HG02759 (cell line): Measurements from ENCODE around the gene C12orf43.

Source experiments
- ATAC-seq: cut with Tn5 transposase; IDR thresholded peaks from one replicate; pipeline ENCODE4 v1.9.1; 2021; ENCODE audit warnings: mild to moderate bottlenecking, moderate library complexity; ENCODE audit not compliant: unreplicated experiment

C12orf43 gene

DNA sequence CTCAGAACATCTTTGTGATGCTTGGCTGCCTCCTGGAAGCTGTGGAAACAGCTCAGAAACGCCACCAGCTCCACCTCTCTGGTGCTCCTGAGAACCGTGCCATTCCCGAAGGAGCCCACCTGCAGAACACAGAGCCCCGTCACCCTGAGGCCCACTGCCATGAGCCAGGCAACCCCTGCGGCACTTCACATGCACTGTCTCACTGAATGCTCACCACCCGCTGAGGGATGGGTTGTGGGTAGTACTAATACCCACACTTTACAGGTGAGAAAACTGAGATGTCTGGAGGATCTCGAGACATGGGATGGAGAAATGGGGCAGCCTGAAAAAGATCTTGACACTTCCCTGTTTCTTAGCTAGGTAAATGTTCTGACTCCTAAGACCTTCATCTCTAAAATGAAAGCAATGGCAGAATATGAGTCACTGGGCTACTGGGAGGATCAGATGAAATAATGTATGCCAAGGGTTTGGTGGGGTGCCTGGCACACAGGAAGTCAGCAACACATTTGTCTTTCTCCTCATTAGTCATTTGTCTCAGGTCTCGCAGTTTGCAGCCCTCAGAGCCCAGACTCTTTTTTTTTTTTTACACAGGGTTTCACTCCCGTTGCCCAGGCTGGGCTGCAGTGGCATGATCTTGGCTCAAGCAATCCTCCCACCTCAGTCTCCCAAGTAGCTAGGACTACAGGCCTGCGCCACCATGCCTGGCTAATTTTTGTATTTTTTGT is 17.5 kb upstream of the C12orf43 start:
- ATAC-seq = no peak

DNA sequence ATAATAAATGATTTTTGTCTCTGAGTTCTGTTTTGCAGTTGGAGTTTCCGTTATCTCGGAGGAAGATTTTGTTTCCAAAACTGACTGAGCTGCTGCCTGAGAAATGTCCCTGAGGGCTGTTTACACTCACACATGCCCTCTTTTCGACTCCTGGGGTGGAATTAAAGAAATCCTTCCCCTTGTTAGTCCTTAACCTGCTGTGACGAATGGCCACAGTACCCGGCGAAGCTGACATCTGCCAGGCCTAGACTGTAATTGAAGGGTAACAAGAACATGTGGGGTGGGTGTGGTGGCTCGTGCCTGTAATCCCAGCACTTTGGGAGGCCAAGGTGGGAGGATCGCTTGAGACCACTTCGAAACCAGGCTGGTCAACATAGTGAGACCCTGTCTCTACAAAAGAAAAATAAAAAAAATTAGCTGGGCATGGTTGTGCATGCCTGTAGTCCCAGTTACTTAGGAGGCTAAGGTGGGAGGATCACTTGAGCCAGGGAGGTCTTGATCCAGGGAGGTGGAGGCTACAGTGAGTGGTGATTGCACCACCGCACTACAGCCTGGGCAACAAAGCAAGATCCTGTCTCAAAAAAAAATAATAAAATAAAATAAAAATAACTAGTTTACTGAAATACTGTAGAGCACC is 14.4 kb upstream of the C12orf43 start:
- ATAC-seq = no peak

DNA sequence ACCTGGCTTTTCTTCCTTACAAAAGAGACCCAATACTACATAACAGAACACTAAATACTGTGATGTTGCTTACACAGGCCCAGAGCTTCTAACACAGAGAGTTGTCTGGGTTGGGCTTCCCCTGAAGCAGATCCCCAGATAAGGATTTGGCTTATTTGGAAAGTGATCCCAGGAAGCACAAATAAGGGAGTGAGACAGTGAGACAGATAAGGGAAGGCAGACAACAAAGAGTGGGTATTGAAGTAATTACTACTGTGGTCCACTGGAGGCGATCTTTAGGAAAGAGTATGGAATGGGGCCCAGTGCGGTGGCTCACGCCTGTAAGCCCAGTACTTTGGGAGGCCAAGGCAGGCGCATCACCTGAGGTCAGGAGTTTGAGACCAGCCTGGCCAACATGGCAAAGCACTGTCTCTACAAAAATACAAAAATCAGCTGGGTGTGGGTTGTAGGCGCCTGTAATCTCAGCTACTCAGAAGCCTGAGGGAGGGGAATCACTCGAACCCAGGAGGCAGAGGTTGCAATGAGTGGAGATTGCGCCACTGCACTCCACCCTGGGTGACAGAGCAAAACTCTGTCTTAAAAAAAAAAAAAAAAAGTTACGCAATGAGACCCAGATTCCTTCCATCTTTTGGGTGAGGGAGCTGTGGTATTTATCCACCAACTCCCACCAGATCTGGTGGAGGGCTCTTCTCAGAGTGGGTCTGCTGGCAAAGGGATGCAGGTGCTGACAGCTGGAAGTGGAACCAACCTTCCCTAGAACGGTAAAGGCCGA is 10.2 kb upstream of the C12orf43 start:
- ATAC-seq = no peak

DNA sequence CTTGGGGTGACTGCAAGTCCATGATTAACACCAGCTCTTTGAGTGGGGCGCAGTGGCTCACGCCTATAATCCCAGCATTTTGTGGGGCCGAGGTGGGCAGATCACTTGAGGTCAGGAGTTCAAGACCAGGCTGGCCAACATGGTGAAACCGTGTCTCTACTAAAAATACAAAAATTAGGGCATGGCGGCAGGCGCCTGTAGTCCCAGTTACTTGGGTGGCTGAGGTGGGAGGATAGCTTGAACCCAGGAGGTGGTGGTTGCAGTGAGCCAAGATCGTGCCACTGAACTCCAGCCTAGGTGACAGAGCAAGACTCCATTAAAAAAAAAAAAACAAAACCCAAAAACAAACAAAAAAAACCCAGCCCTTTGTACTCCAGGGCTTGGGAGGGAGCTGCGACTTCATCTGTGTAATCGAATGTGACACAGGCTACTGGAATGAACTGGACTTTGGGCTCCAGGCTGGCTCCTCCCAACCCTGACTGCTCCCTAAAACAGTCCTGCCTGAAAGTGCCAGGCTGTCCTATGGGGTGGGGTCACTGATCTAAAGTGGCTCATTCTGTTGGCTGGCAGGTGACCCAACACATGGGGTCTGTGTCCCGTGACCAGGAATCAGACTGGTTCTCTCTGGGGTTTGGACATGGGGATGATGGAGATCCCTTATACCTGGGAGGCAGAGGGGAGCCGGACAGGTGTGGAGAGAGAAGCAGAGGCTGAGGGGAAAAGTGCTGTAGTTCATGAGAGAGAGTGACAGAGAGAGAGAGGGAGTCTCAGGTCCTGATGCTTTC is 9.3 kb upstream of the C12orf43 start:
- ATAC-seq = no peak

DNA sequence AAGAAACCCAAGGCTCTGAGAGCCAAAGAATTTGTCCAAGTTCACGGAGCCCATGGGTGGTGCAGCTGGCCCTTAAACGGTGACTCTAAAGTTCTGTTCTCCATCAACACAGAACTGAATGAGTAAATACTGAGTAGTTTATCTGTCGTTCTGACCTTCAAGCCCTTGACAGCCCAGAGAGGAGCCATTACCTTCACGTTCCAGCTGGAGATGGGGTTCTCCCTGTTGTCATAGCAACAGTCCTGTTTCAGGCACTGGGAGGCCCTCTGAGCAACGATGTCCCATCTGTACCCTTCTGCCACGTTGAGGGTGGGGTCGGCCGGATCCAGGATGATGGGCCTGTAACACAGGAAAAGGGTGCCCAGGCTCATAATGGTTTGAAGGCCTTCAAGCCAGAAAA is 7.5 kb upstream of the C12orf43 start:
- no peak for ATAC-seq

DNA sequence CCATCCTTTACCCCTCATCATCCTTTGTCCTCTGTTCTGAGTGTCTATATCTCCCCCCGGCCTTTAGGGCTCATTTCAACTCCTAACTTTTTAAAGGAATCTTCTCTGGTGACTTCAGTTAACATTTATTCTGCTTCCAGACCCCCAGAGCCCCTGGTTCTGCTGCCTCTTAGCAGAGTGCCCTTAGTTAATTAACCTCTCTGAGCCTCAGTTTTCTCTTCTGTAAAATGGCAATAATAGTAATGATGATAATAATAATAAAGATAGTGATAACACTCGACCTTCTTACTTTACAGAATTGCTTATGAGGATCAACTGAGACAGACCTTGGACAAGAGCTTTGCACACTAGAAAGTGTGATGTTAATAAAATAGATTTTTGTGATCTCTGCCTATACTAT is 6.4 kb upstream of the C12orf43 start:
- no peak for ATAC-seq

DNA sequence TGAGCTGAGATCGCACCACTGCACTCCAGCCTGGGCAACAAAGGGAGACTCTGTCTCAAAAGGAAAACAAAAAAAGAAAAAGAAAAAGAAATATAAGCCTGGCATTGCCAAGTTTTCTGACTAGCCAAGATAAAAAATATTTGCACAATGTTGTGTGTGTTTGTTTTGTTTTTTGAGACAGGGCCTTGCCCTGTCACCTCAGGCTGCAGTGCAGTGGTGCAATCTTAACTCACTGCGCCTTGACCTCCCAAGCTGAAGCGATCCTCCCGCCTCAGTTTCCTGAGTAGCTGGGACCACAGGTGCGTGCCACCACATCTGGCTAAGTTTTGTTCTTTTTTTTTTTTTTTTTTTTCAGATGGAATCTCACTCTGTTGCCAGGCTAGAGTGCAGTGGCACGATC is 5.5 kb upstream of the C12orf43 start:
- no peak for ATAC-seq

DNA sequence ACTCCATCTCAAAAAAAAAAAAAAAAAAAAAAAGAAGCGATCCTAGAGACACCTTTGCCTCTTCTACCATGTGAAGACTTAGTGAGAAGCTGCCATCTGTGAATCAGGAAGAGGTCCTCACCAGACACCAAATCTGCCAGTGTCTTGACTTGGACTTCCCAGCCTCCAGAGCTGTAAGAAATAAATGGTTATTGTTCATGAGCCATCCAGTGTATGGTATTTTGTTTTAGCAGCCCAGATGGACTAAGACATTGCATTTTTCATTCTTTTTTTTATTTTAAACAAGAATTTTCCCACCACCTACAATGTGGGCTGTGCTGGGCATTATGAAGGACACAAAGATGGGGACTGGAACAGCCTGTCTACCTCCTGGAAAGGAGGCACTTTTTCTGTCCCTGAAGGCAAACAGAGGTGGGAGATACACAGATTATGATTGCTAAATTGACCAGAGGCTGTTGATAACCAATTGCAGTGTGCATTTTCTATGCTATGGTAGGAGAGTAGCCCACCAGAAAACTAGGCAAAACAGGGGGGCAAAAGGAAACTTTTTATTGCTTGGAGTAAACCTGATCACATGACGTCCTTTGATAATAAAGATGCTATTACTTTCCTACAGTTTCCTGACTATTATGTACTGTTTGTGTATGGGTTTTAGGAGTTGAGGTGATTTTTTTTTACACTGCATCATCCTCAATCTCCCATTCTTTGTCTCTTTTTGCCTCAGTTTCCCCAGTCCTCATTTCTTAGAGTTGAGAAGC is 2.8 kb upstream of the C12orf43 start:
- ATAC-seq = no peak

DNA sequence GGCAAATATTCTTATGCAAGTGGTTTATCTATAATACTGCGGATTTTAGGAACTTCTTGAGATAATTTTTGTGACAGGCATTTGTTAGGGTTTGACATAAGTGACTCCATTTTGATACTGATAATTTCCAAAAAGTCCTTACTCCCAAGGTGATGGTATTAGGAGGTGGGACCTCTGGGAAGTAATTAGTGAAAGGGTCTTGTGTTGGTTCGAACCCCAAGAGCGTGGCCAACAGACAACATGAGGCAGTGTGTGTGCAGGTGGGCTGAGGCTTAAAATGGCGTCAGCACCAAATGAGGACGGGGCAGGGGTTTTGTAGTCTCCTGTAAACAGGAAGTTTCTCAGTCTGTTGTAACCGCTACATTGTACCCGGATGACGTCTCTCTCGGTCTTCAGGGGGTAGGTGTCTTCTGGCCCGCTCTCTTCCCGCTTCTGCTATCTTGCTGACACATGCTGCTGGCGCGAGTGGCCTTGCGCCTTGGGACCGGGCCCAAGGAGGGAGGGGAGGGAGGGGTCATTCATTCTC is 1.7 kb upstream of the C12orf43 start:
- ATAC-seq = no peak

DNA sequence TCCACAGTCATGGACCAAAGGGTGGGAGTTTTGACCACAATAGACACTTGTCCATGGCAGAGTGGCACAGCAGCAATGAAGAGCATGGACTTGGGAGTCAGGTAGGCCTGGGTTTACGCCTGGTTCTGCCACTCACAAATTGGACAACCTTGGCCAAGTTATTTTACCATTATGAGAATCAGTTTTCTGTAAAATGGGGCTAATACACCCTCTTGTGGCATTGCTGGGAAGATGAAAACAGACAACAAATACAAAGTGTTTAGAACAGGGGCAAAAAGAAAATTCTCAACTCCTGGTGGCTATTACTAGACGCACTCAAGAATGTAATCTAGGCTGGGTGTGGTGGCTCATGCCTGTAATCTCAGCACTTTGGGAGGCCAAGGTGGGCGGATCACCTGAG is 2.6 kb downstream of the C12orf43 start:
- no peak for ATAC-seq

DNA sequence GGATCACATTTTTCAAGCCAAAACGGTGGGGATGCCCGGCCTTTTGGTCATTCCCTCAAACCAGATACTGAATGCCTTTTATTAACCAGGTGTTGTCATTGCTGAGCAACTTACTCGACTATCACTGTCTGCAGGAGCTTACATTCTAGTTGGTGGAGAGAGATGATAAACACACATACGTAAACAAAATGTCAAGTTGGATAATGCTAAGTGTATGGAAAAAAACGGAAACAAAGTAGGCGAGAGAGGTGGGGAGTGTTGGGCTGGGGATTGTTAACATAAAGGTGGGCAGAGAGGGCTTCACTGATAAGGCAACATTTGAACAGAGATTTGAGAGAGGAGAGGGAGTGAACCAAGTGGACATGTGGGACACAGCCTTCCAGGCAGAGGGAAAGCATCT is 4.5 kb downstream of the C12orf43 start:
- ATAC-seq = no peak

DNA sequence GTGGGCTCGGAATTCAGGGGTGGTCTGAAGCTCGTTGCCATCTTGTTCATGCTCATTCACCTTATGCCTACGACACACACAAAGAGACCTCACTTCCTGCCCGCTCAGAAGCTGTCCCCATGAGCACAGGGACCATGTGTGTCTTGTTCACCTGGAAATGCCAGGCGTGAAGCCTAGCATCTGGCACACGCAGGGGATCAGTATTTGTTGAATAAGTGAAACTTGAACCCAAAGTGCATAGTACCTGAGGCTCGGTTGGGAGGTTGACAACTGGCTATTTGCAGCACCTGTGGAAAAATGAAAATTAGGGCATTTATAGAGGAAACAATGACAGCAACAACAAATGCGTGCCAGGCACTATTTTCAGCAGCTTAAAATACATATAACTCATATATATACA is 5.4 kb downstream of the C12orf43 start:
- no peak for ATAC-seq

DNA sequence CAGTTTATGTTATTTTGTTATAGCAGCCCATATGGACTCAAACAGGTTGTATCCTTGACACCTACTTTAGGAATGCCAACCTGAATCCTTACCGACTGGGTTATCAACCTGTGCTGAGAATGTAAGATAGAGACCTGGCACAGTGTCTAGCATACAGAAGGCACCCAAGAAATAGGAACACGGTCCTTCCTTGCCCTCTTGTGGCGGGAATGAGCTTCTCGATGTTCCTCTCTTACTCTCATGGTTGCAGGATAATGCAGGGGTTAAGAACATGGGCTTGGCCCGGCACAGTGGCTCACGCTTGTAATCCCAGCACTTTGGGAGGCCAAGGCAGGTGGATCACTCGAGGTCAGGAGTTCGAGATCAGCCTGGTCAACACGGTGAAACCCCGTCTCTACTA is 6.5 kb downstream of the C12orf43 start:
- no peak for ATAC-seq

DNA sequence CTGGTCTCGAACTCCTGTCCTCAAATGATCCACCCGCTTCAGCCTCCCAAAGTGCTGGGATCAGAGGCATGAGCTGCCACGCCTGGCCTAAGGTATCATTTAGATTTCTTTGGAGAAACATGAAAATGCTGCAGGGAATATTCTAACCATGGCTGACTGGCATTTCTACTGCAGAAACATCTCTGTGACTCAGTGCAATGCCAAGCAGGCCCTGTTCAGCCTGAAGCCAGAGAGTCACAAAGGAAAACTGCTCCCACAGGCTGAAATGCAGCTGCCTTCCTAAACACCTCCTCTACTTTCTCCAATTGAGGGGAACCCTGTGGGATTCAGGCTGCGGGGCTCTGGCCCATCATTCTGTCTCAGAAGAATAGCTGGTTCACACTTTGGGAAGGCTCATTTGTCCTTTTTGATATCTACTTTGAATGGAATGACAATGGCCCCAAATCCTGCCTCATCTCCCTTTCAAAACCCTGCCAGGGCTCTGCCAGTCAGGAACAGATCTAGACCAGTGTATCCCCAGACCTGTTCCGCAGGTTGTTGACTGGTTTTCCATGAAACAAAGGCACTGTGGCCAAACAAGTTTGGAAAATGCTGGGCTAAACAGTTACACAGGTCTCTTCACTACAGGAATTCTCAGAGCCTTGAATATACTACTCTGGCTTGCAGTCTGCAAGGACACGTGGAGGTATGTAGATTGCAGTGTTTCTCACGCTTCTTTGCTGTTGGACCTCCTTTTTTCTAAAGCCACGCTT is 7.8 kb downstream of the C12orf43 start:
- no peak for ATAC-seq

DNA sequence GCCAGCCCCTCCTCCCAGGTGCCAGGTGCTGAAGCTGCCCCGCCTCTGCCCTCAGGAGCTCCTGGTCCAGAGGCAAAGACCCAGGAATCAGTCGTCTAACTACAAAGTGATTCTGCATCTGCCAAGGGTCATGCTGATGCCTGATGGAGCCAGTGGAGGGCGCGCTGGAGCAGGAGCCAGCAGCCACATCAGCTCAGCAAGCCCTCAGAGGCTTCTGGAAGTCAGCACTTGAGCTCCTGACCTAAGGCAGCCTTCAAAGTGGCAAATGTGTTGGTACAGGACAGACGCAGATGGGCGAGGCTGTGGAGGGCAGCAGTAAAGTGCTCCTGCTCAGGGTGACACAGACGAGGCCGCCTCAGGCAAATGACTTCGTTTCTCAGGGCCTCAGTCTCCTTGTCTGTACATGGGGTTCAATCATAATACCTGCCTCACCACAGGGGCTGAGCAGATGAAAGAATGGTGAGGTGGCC is 10.9 kb downstream of the C12orf43 start:
- ATAC-seq = no peak

DNA sequence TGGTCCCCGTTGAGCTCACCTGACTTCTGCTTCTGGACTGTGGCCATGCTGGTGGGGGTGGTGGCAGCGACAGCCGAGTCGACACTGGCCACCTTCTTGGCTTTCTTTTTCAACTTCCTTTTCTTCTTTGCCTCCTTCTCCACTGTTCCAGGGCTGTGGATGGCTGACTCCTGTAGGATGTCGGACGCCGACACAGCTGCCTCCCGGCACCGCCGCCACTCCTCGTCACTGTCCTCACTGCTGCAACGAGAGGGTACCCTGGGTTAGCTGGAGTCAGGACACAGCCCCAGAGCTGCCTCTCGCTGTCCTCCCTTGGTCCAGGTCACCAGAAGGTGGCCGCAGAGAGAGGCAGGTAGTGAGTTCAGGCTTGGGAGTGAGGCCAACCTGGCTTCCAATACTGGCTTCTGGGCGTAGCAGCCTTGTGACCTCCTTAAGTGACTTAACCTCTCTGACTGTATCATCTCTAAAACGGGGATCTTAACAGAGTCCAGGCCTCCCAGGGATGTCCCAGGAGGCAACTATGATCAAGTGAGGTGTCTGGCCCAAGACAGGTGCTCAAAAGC is 12.0 kb downstream of the C12orf43 start:
- no peak for ATAC-seq

DNA sequence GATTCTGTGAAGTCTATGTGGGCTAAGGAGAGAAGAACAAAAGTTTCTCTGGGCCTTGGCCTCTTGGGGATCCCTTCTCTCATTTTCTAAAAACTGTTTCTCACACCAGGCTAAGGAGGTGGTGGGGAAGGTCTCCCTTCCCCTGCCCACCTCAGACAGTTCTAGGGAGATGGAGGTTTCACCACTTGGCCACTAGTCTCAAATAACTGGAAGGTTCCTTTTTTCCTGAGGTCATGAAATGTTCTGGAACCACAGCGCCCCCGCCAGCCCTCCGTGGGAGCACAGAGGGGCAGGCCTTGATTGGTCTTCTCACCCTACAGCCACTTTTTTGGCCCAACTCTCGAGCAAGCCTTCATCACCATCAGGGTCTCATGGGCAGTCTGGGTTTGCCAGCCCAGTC is 12.6 kb downstream of the C12orf43 start:
- ATAC-seq = no peak

DNA sequence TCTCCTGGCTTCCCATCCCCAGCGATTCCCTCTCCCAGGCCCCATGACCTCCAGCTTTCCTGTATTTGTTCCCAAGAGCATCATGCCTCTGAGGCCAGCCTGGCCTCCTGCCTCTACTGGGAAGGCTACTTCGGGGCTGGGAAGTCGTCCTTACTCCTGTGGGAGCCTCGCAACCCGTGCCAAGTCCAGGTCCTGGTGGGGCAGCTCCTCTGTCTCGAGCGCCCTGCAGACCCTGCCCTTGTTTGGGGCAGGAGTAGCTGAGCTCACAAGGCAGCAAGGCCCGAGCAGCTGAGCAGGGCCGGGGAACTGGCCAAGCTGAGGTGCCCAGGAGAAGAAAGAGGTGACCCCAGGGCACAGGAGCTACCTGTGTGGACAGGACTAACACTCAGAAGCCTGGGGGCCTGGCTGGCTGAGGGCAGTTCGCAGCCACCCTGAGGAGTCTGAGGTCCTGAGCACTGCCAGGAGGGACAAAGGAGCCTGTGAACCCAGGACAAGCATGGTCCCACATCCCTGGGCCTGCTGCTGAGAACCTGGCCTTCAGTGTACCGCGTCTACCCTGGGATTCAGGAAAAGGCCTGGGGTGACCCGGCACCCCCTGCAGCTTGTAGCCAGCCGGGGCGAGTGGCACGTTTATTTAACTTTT is 14.3 kb downstream of the C12orf43 start:
- ATAC-seq = no peak

DNA sequence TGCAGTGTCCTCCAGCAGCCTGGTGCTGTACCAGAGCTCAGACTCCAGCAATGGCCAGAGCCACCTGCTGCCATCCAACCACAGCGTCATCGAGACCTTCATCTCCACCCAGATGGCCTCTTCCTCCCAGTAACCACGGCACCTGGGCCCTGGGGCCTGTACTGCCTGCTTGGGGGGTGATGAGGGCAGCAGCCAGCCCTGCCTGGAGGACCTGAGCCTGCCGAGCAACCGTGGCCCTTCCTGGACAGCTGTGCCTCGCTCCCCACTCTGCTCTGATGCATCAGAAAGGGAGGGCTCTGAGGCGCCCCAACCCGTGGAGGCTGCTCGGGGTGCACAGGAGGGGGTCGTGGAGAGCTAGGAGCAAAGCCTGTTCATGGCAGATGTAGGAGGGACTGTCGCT is 15.2 kb downstream of the C12orf43 start:
- ATAC-seq = no peak
